Natural killer cell (primary cell): Measurements from ENCODE around the gene PLEKHG5. TPM values are rescaled to one million over a fixed set of nuclear protein-coding genes. Genes with fewer than 3 reads are reported as not detected.

Experiments
- ATAC-seq, 3 donors: fragments of 150-1000 bp in 2 of 3; fragments of 200-7000 bp in 1 of 3; cut with Tn5 transposase; 1 replicate in 1 of 3; 2 replicates in 2 of 3; pipeline ENCODE4 v1.10.0; 2021; ENCODE audit warnings: mild to moderate bottlenecking in 2 of 3, moderate library complexity in 2 of 3
- DNase-seq, 2 donors: peaks; one replicate each; pipeline versions ENCODE4 v3.0.0 to v3.0.0-alpha.2; 2013 to 2021; ENCODE audit warnings: mixed read lengths in 1 of 2
- H3K27ac ChIP-seq: one replicate; pipeline ENCODE4 v1.5.1; 2013; ENCODE audit warnings: mild to moderate bottlenecking, low read length
- H3K27me3 ChIP-seq: one replicate; pipeline ENCODE4 v1.6.1; 2013; ENCODE audit warnings: low read length; ENCODE audit not compliant: control insufficient read depth, insufficient read depth
- H3K36me3 ChIP-seq: one replicate; pipeline ENCODE4 v1.6.1; 2013; ENCODE audit warnings: low read length; ENCODE audit not compliant: control insufficient read depth, insufficient read depth
- H3K4me1 ChIP-seq: one replicate; pipeline ENCODE4 v1.6.1; 2013; ENCODE audit warnings: low read length; ENCODE audit not compliant: control insufficient read depth, insufficient read depth
- H3K4me3 ChIP-seq: one replicate; pipeline ENCODE4 v1.5.1; 2013; ENCODE audit warnings: low read length
- H3K9me3 ChIP-seq: one replicate; pipeline ENCODE4 v1.6.1; 2013; ENCODE audit warnings: low read length; ENCODE audit not compliant: control insufficient read depth, insufficient read depth
- H3K27ac Mint-ChIP-seq, 2 donors: one replicate each; pipeline ENCODE4 v1.8.0; 2022; ENCODE audit warnings: mild to moderate bottlenecking in 2 of 2, mixed read lengths in 2 of 2, moderate library complexity in 1 of 2
- H3K27me3 Mint-ChIP-seq, 2 donors: one replicate each; pipeline ENCODE4 v1.8.0; 2022; ENCODE audit warnings: low read depth in 2 of 2, mixed read lengths in 2 of 2
- H3K36me3 Mint-ChIP-seq: one replicate; pipeline ENCODE4 v1.8.0; 2022; ENCODE audit warnings: mixed read lengths
- H3K4me1 Mint-ChIP-seq, 2 donors: one replicate each; pipeline ENCODE4 v1.8.0; 2022; ENCODE audit warnings: mixed read lengths in 2 of 2
- H3K4me3 Mint-ChIP-seq: one replicate; pipeline ENCODE4 v1.8.0; 2022; ENCODE audit warnings: mild to moderate bottlenecking, moderate library complexity, mixed read lengths
- H3K9me3 Mint-ChIP-seq, 2 donors: one replicate each; pipeline ENCODE4 v1.8.0; 2022; ENCODE audit warnings: mixed read lengths in 2 of 2
- WGBS: methylation state at CpG from one replicate; pipeline ENCODE4 v1.1.7; 2013; ENCODE audit warnings: missing lambda C conversion rate; ENCODE audit not compliant: insufficient coverage; 5-methylcytosine and 5-hydroxymethylcytosine counted together
- intact Hi-C: fragments of 100-400 bp; cut with micrococcal nuclease; formaldehyde crosslinking; loops from one replicate; pipeline ENCODE4 v1.14.2; 2022
- total RNA-seq, 4 donors: library from RNA; stranded (reverse); fragments of 120-200 nt in 1 of 4; gene quantifications; one replicate each; pipeline versions ENCODE4 v1.2.3 to v1.2.4, GENCODE V29; 2013 to 2022
- TF ChIP-seq, protein P1 (sequence below): fragments of 200-600 bp; IDR thresholded peaks from one replicate; pipeline ENCODE4 v1.8.0; 2022; ENCODE audit warnings: antibody characterized with exemption

The PLEKHG5 gene
- total RNA-seq, 3 donors from 2014 or later (not counting 1 experiment from before 2014, with no cell fraction given), result 0.16 to 1.1 (median 0.54) TPM

DNA sequence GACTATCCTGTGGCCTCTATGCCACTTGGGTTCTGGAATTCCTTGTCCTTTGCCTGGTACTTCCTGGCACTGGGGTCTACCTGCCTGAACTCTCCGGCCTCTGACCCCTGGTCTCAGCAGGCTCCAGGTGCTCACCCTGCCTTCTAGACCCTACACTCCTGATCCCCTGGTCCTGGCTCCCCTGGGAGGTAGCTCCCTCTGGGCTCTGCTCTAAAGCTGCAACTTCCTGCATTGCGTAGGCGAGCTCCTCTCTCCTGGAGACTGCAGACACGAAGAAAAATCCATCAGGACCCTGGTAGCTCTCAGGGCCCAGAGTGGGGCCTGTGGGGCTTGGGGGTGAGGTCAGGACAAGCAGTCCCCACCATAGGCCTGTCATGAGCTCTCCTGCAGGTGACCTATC, 7.8 kb upstream of the PLEKHG5 start:
- ATAC-seq (no peak), DNase-seq (no peak)
- H3K36me3 ChIP-seq, result no peaks in the 10 kb centered on the region
- H3K9me3 ChIP-seq, result no peaks in the 10 kb centered on the region
- no peak overlapping the region for H3K27ac ChIP-seq
- intact Hi-C loops, result no loop called here
- 81% methylated on average over 4 of the region's 4 CpGs for WGBS
- Mint-ChIP-seq H3K27ac (no peak overlapping the region), H3K4me3 (peak overlapping the region; percentile 25), H3K36me3 (no peaks in the 10 kb centered on the region), H3K4me1 (peaks cover 7% of the 10 kb centered on the region in 2 donors), H3K27me3 (peaks cover 0 to 18% of the 10 kb centered on the region in 2 donors), H3K9me3 (no peaks in the 10 kb centered on the region)
- TF ChIP-seq, protein P1, sequence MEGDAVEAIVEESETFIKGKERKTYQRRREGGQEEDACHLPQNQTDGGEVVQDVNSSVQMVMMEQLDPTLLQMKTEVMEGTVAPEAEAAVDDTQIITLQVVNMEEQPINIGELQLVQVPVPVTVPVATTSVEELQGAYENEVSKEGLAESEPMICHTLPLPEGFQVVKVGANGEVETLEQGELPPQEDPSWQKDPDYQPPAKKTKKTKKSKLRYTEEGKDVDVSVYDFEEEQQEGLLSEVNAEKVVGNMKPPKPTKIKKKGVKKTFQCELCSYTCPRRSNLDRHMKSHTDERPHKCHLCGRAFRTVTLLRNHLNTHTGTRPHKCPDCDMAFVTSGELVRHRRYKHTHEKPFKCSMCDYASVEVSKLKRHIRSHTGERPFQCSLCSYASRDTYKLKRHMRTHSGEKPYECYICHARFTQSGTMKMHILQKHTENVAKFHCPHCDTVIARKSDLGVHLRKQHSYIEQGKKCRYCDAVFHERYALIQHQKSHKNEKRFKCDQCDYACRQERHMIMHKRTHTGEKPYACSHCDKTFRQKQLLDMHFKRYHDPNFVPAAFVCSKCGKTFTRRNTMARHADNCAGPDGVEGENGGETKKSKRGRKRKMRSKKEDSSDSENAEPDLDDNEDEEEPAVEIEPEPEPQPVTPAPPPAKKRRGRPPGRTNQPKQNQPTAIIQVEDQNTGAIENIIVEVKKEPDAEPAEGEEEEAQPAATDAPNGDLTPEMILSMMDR, result no peak
- no peak overlapping the region for H3K4me3 ChIP-seq
- peaks cover 20% of the 10 kb centered on the region for H3K4me1 ChIP-seq
- H3K27me3 ChIP-seq, result peaks cover 9% of the 10 kb centered on the region

DNA sequence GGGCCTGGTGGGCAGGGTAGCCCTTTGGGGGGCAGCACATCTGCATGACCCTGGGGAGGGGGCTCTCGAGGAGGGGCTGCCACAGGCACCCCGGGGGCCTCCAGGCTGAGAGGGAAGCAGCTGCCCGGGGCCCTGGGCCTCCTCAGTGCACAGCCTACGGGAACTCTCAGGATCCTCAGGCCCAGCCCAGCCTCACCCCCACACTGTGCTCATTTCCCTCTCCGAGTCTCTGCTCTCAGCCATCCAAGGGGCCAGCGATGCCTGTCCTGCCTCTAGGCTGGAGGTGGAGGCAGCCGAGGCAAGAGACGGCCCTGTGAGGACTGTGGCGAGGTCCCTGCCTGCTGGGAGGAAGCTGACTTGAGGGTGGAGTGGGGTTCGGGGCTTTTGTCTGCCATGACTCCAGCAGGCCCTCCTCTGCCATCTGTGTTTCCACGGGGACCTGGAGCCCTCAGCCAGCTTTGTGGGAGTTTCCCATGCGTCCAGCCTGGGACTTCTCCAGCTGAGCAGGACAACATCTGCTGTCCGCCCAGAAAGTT, 7.2 kb upstream of the PLEKHG5 start:
- peaks cover 7% of the 10 kb centered on the region in 2 donors for H3K4me1 Mint-ChIP-seq
- intact Hi-C loops, result no loop called here
- Histone ChIP-seq H3K4me1 (peaks cover 20% of the 10 kb centered on the region), H3K36me3 (no peaks in the 10 kb centered on the region), H3K27ac (no peak overlapping the region), H3K9me3 (no peaks in the 10 kb centered on the region), H3K4me3 (no peak overlapping the region), H3K27me3 (peaks cover 9% of the 10 kb centered on the region)
- no peaks in the 10 kb centered on the region for H3K9me3 Mint-ChIP-seq
- WGBS, result 82% methylated on average over 13 of the region's 13 CpGs
- ATAC-seq (no peak), DNase-seq (no peak)
- TF ChIP-seq, protein P1, result no peak
- no peak overlapping the region for H3K4me3 Mint-ChIP-seq
- H3K27me3 Mint-ChIP-seq, result peaks cover 0 to 18% of the 10 kb centered on the region in 2 donors
- no peak overlapping the region for H3K27ac Mint-ChIP-seq
- H3K36me3 Mint-ChIP-seq, result no peaks in the 10 kb centered on the region

DNA sequence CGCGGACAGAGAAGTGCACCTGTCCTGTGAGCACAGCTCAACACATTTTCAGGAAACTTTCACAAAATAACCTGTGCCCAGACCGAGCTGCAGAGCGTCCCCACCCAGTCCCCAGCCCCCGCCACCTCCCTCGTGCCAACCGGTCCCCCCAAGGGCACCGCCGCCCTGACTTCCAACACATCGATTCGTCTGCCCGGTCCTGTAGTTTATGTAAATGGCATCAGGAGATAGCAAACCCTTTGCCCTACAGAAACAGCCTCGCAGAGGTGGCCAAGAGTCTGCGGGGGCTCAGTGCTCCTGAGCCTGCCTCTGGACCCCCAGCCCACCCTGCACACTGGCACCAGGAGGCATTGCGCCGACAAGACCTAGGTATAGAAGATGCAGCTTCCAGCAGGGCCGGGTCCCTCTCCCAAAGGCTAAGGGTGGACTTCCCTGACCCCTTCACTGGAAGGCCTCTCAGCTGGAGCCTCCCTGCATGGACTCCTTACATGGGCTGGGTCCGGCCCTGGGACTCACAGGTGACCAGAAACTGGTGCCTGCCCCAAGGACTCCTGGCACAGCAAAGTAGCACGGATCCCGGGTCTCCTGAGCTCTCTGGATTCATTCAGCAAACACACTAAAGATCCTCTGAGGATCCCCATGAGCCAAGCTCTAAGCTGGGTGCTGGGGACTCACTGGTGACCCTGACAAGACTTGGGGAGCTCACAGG, 6.6 kb upstream of the PLEKHG5 start:
- intact Hi-C loops, result no loop called here
- 55% methylated on average over 15 of the region's 20 CpGs for WGBS
- H3K4me3 Mint-ChIP-seq, result peak overlapping the region; percentile 81
- TF ChIP-seq, protein P1, result no peak
- DNase-seq (no peak), ATAC-seq (no peak)
- Histone ChIP-seq H3K36me3 (no peaks in the 10 kb centered on the region), H3K4me3 (peak overlapping the region; percentile 33), H3K4me1 (peaks cover 20% of the 10 kb centered on the region), H3K27me3 (peaks cover 9% of the 10 kb centered on the region), H3K27ac (no peak overlapping the region), H3K9me3 (no peaks in the 10 kb centered on the region)
- no peak overlapping the region for H3K27ac Mint-ChIP-seq
- H3K4me1 Mint-ChIP-seq, result peaks cover 7% of the 10 kb centered on the region in 2 donors
- no peaks in the 10 kb centered on the region for H3K9me3 Mint-ChIP-seq
- no peaks in the 10 kb centered on the region for H3K36me3 Mint-ChIP-seq
- peaks cover 0 to 18% of the 10 kb centered on the region in 2 donors for H3K27me3 Mint-ChIP-seq
